HG03469 (cell line): ENCODE results near the gene TBC1D19.

Experiments
- ATAC-seq: cut with Tn5 transposase; IDR thresholded peaks from one replicate; pipeline ENCODE4 v1.9.1; 2021; ENCODE audit warnings: mild to moderate bottlenecking, moderate library complexity, moderate number of reproducible peaks; ENCODE audit not compliant: unreplicated experiment

TBC1D19 gene

GRCh38 chr4:26804925-26805324 is 221.0 kb downstream of the TBC1D19 start:
- no peak for ATAC-seq
